ENCODE measurements around the gene CRTC2. TPM values are rescaled to one million over a fixed set of nuclear protein-coding genes. Genes with fewer than 3 reads are reported as not detected.

Gene CRTC2
- total and polyA plus RNA-seq, 9 of the 15 experiments (the other 6 are each of a cell fraction or from before 2014, with no cell fraction given), result 2.7 to 26.4 (median 10.2) TPM

DNA sequence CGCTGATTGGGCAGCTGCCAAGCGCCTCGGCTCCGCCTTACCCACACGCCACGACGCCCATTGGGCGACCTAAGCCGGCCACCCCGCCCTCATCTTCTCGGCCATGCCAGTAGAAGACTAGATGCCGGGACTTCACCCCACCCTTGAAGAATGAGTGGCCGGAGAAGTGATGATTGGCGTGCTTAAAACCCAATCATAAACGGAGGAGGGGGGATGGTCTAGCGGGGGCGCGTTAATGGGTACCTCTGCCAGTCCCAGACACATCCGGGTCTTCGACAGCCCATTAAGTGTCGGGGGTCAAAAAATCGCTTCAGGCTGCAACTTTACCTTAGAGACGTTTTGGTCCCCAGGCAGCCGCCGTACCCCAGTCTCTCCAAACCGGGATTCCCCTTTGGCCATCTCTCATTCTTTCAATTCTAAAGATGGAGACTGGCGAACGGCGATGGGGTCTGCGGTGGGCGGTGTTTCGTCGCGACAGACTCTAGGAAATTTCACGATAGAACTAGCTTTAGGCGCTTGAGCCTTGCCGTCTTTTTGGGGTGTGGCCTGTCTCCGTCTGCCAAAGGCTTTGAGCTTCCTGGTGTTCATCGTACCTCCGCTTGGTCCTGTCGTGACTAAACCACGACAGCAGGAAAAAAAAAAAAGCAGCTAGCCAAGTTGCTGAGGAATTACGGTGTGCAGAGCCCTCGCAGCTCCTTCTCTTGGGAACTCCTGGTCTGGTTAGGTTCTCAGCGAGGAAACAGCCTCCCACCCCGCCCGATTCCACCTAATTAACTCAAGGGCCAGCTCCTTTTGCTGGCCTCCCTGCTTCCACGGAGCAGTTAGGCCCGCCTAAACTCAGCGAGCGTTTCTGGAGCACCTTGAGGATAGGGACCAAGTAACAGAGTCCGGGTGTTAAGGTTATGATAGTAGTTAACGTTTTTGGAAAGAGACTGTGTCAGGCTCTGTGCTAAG, 35.2 kb downstream of the CRTC2 start, which contains the start of gene GATAD2B (continued):
- TF ChIP-seq NFE2 (IDR thresholded peaks at IDR 0.05; ENCODE audit: low read depth) (peak; percentile 6; the same call in 1 of the 2 replicates), ZNF518B (CRISPR knock-in tag; IDR thresholded peaks at IDR 0.05) (no peak), TGIF2 (CRISPR knock-in tag; IDR thresholded peaks at IDR 0.05) (no peak), NFIC (IDR thresholded peaks at IDR 0.05) (peak; percentile 12; the same call in 1 of the 2 replicates), THRAP3 (IDR thresholded peaks at IDR 0.05; ENCODE audit: borderline replicate concordance) (no peak), NBN (IDR thresholded peaks at IDR 0.05; ENCODE audit: low read depth) (no peak; the same call in 1 of the 2 replicates), FOS (IDR thresholded peaks at IDR 0.05; ENCODE audit: extremely low read depth, insufficient read length) (peak; percentile 97), JUND (IDR thresholded peaks at IDR 0.05; ENCODE audit: borderline replicate concordance, low read depth, low read length) (no peak), JUND (tag; IDR thresholded peaks at IDR 0.05; ENCODE audit: borderline replicate concordance, low read depth, low read length) (0 out of 3 replicates have a peak, but pooled peaks have one; percentile 20), HCFC1 (IDR thresholded peaks at IDR 0.05; ENCODE audit: low read depth, low read length) (no peak; the same call in 1 of the 2 replicates), ZNF316 (IDR thresholded peaks at IDR 0.05) (no peak), SIRT6 (IDR thresholded peaks at IDR 0.05; ENCODE audit: low read depth, low read length) (no peak), GTF2E2 (tag; IDR thresholded peaks at IDR 0.05) (no peak), LEF1 (IDR thresholded peaks at IDR 0.05) (no peak), ZSCAN29 (IDR thresholded peaks at IDR 0.05) (peak; percentile 76), ZNF282 (CRISPR knock-in tag; IDR thresholded peaks at IDR 0.05) (no peak), DIDO1 (tag; IDR thresholded peaks at IDR 0.05; ENCODE audit: low read depth) (0 out of 2 replicates have a peak, but pooled peaks have one; percentile 16), PRMT5 (CRISPR knock-in tag; IDR thresholded peaks at IDR 0.05) (no peak), ASH1L (IDR thresholded peaks at IDR 0.05; ENCODE audit: borderline replicate concordance, low read depth, partially characterized antibody) (peak; percentile 96), CBX1 (IDR thresholded peaks at IDR 0.05; ENCODE audit: low read depth) (no peak), ZNF232 (CRISPR knock-in tag; IDR thresholded peaks at IDR 0.05) (no peak), MXI1 (IDR thresholded peaks at IDR 0.05; ENCODE audit: low read depth, low read length) (no peak)
- TF ChIP-seq, protein P1, sequence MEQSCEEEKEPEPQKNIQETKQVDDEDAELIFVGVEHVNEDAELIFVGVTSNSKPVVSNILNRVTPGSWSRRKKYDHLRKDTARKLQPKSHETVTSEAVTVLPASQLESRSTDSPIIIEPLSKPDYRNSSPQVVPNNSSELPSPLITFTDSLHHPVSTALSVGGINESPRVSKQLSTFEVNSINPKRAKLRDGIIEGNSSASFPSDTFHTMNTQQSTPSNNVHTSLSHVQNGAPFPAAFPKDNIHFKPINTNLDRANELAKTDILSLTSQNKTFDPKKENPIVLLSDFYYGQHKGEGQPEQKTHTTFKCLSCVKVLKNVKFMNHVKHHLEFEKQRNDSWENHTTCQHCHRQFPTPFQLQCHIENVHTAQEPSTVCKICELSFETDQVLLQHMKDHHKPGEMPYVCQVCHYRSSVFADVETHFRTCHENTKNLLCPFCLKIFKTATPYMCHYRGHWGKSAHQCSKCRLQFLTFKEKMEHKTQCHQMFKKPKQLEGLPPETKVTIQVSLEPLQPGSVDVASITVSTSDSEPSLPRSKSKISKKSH (CRISPR knock-in tag; IDR thresholded peaks at IDR 0.05), result no peak

All from K562 (cell line).